ENCODE measurements around the gene MYL11. TPM values are rescaled to one million over a fixed set of nuclear protein-coding genes. Genes with fewer than 3 reads are reported as not detected.
"Not testable (repeated sequence)": the region's sequence is repeated elsewhere in the genome, so short reads cannot be mapped to it uniquely, and the experiment has no call there.

The MYL11 gene
- 1 to 10 TPM in 1 of 2 experiments, not detected in 1; 1.0 TPM for total RNA-seq

GRCh38 chr16:30374538-30374937 is at the start of gene MYL11:
TSS of gene MYL11 (plus strand) at chr16:30374802. CDS start at chr16:30374858, 56 bp downstream.
- H3K4me1 Mint-ChIP-seq: peaks cover 33% of the 10 kb centered on the region
- no peak within 1 kb of the TSS for H3K27ac Mint-ChIP-seq
- peaks cover 8% of the 10 kb centered on the region for H3K36me3 Mint-ChIP-seq
- no peak for ATAC-seq
- no peaks in the 10 kb centered on the region for H3K9me3 Mint-ChIP-seq (ENCODE audit: low read depth)
- DNase-seq: no peak
- CTCF ChIA-PET: no interaction called here
- no peak within 1 kb of the TSS for H3K4me3 Mint-ChIP-seq
- H3K27me3 Mint-ChIP-seq: no peaks in the 10 kb centered on the region

- H3K27me3 Mint-ChIP-seq; H3K9me3 Mint-ChIP-seq (ENCODE audit: low read depth); H3K36me3 Mint-ChIP-seq: not testable (repeated sequence)
- H3K27ac Mint-ChIP-seq: peak overlapping the region; percentile 87
- peaks cover 21% of the 10 kb centered on the region for H3K4me1 Mint-ChIP-seq
- DNase-seq: peak; percentile 93
- peak overlapping the region; percentile 89 for H3K4me3 Mint-ChIP-seq
- peak; percentile 93 for ATAC-seq
- CTCF ChIA-PET: interaction anchor here (1.0 to 1.8 kb wide), 2 partner anchors 10 to 75 kb away, joined by 4 to 6 read pairs; no protein-coding TSS in a partner anchor
Measured at GRCh38 chr16:30334473-30334989, 40.1 kb upstream of the MYL11 start.

- peak overlapping the region; percentile 87 for H3K27ac Mint-ChIP-seq
- not testable (repeated sequence) for H3K36me3 Mint-ChIP-seq; H3K9me3 Mint-ChIP-seq (ENCODE audit: low read depth); H3K27me3 Mint-ChIP-seq
- peaks cover 20% of the 10 kb centered on the region for H3K4me1 Mint-ChIP-seq
- peak overlapping the region; percentile 75 for H3K4me3 Mint-ChIP-seq
- DNase-seq (peak; percentile 88), ATAC-seq (peak; percentile 83)
- CTCF ChIA-PET: interaction anchor here (1.0 to 1.8 kb wide), 4 partner anchors 10 to 74 kb away, joined by 4 to 6 read pairs (median 4); no protein-coding TSS in a partner anchor
Measured at GRCh38 chr16:30335028-30335597, 39.5 kb upstream of the MYL11 start.

- Mint-ChIP-seq H3K27me3 (no peaks in the 10 kb centered on the region), H3K36me3 (peaks cover 1% of the 10 kb centered on the region), H3K27ac (peak overlapping the region; percentile 78), H3K4me1 (peaks cover 21% of the 10 kb centered on the region), H3K9me3 (ENCODE audit: low read depth) (no peaks in the 10 kb centered on the region), H3K4me3 (peak overlapping the region; percentile 75)
- peak; percentile 1 for ATAC-seq
- CTCF ChIA-PET: interaction anchor here (1.0 to 1.8 kb wide), 4 partner anchors 9 to 74 kb away, joined by 4 to 6 read pairs (median 4); no protein-coding TSS in a partner anchor
- DNase-seq: peak; percentile 56
Measured at GRCh38 chr16:30335598-30336474, 38.8 kb upstream of the MYL11 start.

GRCh38 chr16:30337964-30338357 is 36.6 kb upstream of the MYL11 start:
- H3K27ac Mint-ChIP-seq; H3K4me3 Mint-ChIP-seq; DNase-seq; ATAC-seq; H3K9me3 Mint-ChIP-seq (ENCODE audit: low read depth); H3K27me3 Mint-ChIP-seq; H3K36me3 Mint-ChIP-seq; CTCF ChIA-PET: not testable (repeated sequence)
- peaks cover 19% of the 10 kb centered on the region for H3K4me1 Mint-ChIP-seq

- ATAC-seq; H3K4me3 Mint-ChIP-seq; H3K27ac Mint-ChIP-seq; H3K27me3 Mint-ChIP-seq; DNase-seq; H3K36me3 Mint-ChIP-seq; H3K9me3 Mint-ChIP-seq (ENCODE audit: low read depth); CTCF ChIA-PET: not testable (repeated sequence)
- peaks cover 19% of the 10 kb centered on the region for H3K4me1 Mint-ChIP-seq
Measured at GRCh38 chr16:30338715-30339114, 35.9 kb upstream of the MYL11 start.

- no peaks in the 10 kb centered on the region for H3K27me3 Mint-ChIP-seq
- no peaks in the 10 kb centered on the region for H3K9me3 Mint-ChIP-seq (ENCODE audit: low read depth)
- CTCF ChIA-PET: interaction anchor here (3.0 kb wide), 1 partner anchor 69 kb away, joined by 9 read pairs; no protein-coding TSS in a partner anchor
- no peaks in the 10 kb centered on the region for H3K36me3 Mint-ChIP-seq
- peak overlapping the region; percentile 28 for H3K27ac Mint-ChIP-seq
- no peak overlapping the region for H3K4me3 Mint-ChIP-seq
- DNase-seq (no peak), ATAC-seq (peak; percentile 28)
- H3K4me1 Mint-ChIP-seq: peaks cover 17% of the 10 kb centered on the region
Measured at GRCh38 chr16:30340621-30341020, 34.0 kb upstream of the MYL11 start.

GRCh38 chr16:30341971-30342370 is 32.6 kb upstream of the MYL11 start:
- not testable (repeated sequence) for H3K9me3 Mint-ChIP-seq (ENCODE audit: low read depth); H3K27ac Mint-ChIP-seq; DNase-seq; H3K4me1 Mint-ChIP-seq; H3K4me3 Mint-ChIP-seq; ATAC-seq; H3K36me3 Mint-ChIP-seq; H3K27me3 Mint-ChIP-seq
- CTCF ChIA-PET: interaction anchor here (0.7 to 3.0 kb wide), 4 partner anchors 12 to 96 kb away, joined by 3 to 9 read pairs (median 3); no protein-coding TSS in a partner anchor

- Mint-ChIP-seq H3K4me3 (no peak overlapping the region), H3K9me3 (ENCODE audit: low read depth) (no peaks in the 10 kb centered on the region), H3K27me3 (no peaks in the 10 kb centered on the region), H3K27ac (no peak overlapping the region), H3K4me1 (peaks cover 9% of the 10 kb centered on the region), H3K36me3 (no peaks in the 10 kb centered on the region)
- DNase-seq (no peak), ATAC-seq (no peak)
- CTCF ChIA-PET: interaction anchor here (0.7 to 3.0 kb wide), 2 partner anchors 67 to 95 kb away, joined by 3 to 9 read pairs; no protein-coding TSS in a partner anchor
Measured at GRCh38 chr16:30342751-30343490, 31.7 kb upstream of the MYL11 start.

GRCh38 chr16:30343491-30343820 is 31.1 kb upstream of the MYL11 start:
- DNase-seq; H3K36me3 Mint-ChIP-seq; H3K4me3 Mint-ChIP-seq; ATAC-seq; H3K27ac Mint-ChIP-seq; H3K4me1 Mint-ChIP-seq; H3K27me3 Mint-ChIP-seq; CTCF ChIA-PET; H3K9me3 Mint-ChIP-seq (ENCODE audit: low read depth): not testable (repeated sequence)

GRCh38 chr16:30346286-30346685 is 28.3 kb upstream of the MYL11 start:
- ATAC-seq: no peak
- no peak overlapping the region for H3K27ac Mint-ChIP-seq
- peaks cover 23% of the 10 kb centered on the region for H3K4me1 Mint-ChIP-seq
- CTCF ChIA-PET: no interaction called here
- H3K4me3 Mint-ChIP-seq: no peak overlapping the region
- H3K36me3 Mint-ChIP-seq: peaks cover 12% of the 10 kb centered on the region
- DNase-seq: no peak
- H3K9me3 Mint-ChIP-seq (ENCODE audit: low read depth): no peaks in the 10 kb centered on the region
- H3K27me3 Mint-ChIP-seq: no peaks in the 10 kb centered on the region

GRCh38 chr16:30348113-30348512 is 26.5 kb upstream of the MYL11 start:
- CTCF ChIA-PET: interaction anchor here (0.5 kb wide), 1 partner anchor 20 kb away, joined by 3 read pairs; no protein-coding TSS in a partner anchor
- Mint-ChIP-seq H3K9me3 (ENCODE audit: low read depth) (no peaks in the 10 kb centered on the region), H3K36me3 (peaks cover 22% of the 10 kb centered on the region), H3K4me1 (peaks cover 37% of the 10 kb centered on the region), H3K27ac (no peak overlapping the region), H3K4me3 (no peak overlapping the region), H3K27me3 (no peaks in the 10 kb centered on the region)
- no peak for ATAC-seq
- DNase-seq: no peak

- Mint-ChIP-seq H3K4me3 (no peak overlapping the region), H3K4me1 (peaks cover 42% of the 10 kb centered on the region), H3K36me3 (peaks cover 23% of the 10 kb centered on the region), H3K9me3 (ENCODE audit: low read depth) (no peaks in the 10 kb centered on the region), H3K27ac (peak overlapping the region; percentile 81), H3K27me3 (no peaks in the 10 kb centered on the region)
- CTCF ChIA-PET: no interaction called here
- DNase-seq (no peak), ATAC-seq (no peak)
Measured at GRCh38 chr16:30348929-30349328, 25.7 kb upstream of the MYL11 start.
